Hematopoietic multipotent progenitor cell treated with erythropoietin and hydrocortisone succinate and interleukin-3 and kit ligand, for 4 days (in vitro differentiated cells): ENCODE results near the gene TNFRSF12A.
"Not testable (repeated sequence)": the region's sequence is repeated elsewhere in the genome, so short reads cannot be mapped to it uniquely, and the experiment has no call there.

Experiments used
- DNase-seq: peaks from one replicate; pipeline ENCODE4 v3.0.0-alpha.2; 2015

The TNFRSF12A gene

DNA sequence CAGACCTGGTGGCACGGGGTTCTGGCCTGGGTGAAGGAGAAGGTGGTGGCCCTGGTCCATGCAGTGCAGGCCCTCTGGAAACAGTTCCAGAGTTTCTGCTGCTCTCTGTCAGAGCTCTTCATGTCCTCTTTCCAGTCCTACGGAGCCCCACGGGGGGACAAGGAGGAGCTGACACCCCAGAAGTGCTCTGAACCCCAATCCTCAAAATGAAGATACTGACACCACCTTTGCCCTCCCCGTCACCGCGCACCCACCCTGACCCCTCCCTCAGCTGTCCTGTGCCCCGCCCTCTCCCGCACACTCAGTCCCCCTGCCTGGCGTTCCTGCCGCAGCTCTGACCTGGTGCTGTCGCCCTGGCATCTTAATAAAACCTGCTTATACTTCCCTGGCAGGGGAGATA lies 49.0 kb downstream of the TNFRSF12A start:
- not testable (repeated sequence) for DNase-seq

- DNase-seq = no peak
Observed at GRCh38 chr16:3070608-3071111, 50.5 kb downstream of the TNFRSF12A start.

- no peak for DNase-seq
Observed at GRCh38 chr16:3071655-3072054, 51.5 kb downstream of the TNFRSF12A start.
